Measurements from ENCODE around the gene CDC42SE1. TPM values are rescaled to one million over a fixed set of nuclear protein-coding genes. Genes with fewer than 3 reads are reported as not detected.

Gene CDC42SE1
- total and polyA plus RNA-seq, 9 of the 15 experiments (the other 6 are each of a cell fraction or from before 2014, with no cell fraction given) = 78.1 to 189 (median 114) TPM

DNA sequence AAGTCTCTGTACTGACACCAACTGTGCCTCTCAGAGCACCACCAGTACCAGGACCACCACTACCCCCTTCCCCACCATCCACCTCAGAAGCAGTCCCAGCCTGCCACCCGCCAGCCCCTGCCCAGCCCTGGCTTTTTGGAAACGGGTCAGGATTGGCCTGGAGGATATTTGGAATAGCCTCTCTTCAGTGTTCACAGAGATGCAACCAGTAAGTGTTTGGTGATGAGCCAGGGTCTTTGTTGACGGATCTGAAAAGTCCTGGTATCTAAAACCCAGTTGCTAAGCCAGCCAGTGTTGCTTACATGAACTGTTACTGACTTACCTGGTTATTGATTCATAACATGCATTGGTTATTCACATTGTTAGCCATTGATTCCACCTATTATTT lies 10.8 kb downstream of the CDC42SE1 start:
- no peak for ATAC-seq
- ChIA-PET CTCF (ENCODE audit: low intra/inter-chr PET ratio) (interaction anchor here (0.6 kb wide), 1 partner anchor 164 kb away, joined by 4 read pairs; no protein-coding TSS in a partner anchor), POLR2A (interaction anchor here (0.6 to 2.9 kb wide), 5 partner anchors 9 to 778 kb away, joined by 3 to 36 read pairs (median 7); partner anchors contain the start of genes BNIPL and MINDY1)
- in situ Hi-C loops (cut with MboI) = no loop called here
- Histone ChIP-seq H3K9me3 (replicated peaks; ENCODE audit: control insufficient read depth, insufficient read depth, low read depth, low read length) (no peaks in the 10 kb centered on the region), H4K20me1 (replicated peaks; ENCODE audit: control insufficient read depth, insufficient read depth, low read length) (no peaks in the 10 kb centered on the region), H3K4me1 (replicated peaks in 1 of 2; ENCODE audit: control insufficient read depth in 2 of 2, insufficient read depth in 2 of 2, low read length in 2 of 2) (peaks cover 18 to 22% of the 10 kb centered on the region in 2 experiments; a peak in 4 of 5 replicates), H3K79me2 (ENCODE audit: control insufficient read depth, insufficient read depth, low read length) (peaks cover 18% of the 10 kb centered on the region), H2AFZ (ENCODE audit: low read depth, low read length) (no peak overlapping the region), H3K36me3 (ENCODE audit: control insufficient read depth, insufficient read depth, low read length) (peaks cover 39% of the 10 kb centered on the region), H3K4me3 (peak overlapping the region; percentile 39), H3K27ac (ENCODE audit: extremely low read depth, low read depth, low read length) (no peak overlapping the region), H3K9ac (ENCODE audit: insufficient read depth in 1 of 2, low read depth in 2 of 2, low read length in 2 of 2) (peak overlapping the region; percentile 54 to 90; a peak in 2 of 4 replicates), H3K4me2 (ENCODE audit: insufficient read depth, low read length) (peak overlapping the region; percentile 64), H3K27me3 (ENCODE audit: control insufficient read depth in 2 of 2, insufficient read depth in 2 of 2, low read length in 2 of 2) (no peaks in the 10 kb centered on the region), H3K9me1 (ENCODE audit: control insufficient read depth, insufficient read depth, low read length) (no peaks in the 10 kb centered on the region)
- 57% methylated on average over 3 of the region's 3 CpGs for WGBS (ENCODE audit: insufficient coverage, low coverage, missing lambda C conversion rate)
- FAIRE-seq = no peak
- DNase-seq (ENCODE audit: extremely low read depth in 1 of 4, low spot score in 3 of 4) = peak in 1 of 4 experiments; percentile 43
- BruUV-seq (replicated peaks) = no TSS peak
- intact Hi-C loops (cut with micrococcal nuclease) = no loop called here
- TF ChIP-seq TFE3 (CRISPR knock-in tag; IDR thresholded peaks at IDR 0.05) (no peak), TEAD4 (IDR thresholded peaks at IDR 0.05; ENCODE audit: low read length) (no peak), TEAD4 (CRISPR knock-in tag; IDR thresholded peaks at IDR 0.05; ENCODE audit: borderline replicate concordance) (0 out of 2 replicates have a peak, but pooled peaks have one; percentile 5), TARDBP (IDR thresholded peaks at IDR 0.05) (no peak), XRCC4 (IDR thresholded peaks at IDR 0.05; ENCODE audit: extremely low read depth, insufficient read depth, insufficient read length) (no peak), RFX1 (IDR thresholded peaks at IDR 0.05) (no peak), HDAC1 (IDR thresholded peaks at IDR 0.05) (no peak), PHF21A (IDR thresholded peaks at IDR 0.05; ENCODE audit: borderline replicate concordance, low read depth) (no peak), NEUROD1 (IDR thresholded peaks at IDR 0.05; ENCODE audit: borderline replicate concordance, low read depth, low read length, partially characterized antibody) (no peak), ZBTB33 (CRISPR knock-in tag; IDR thresholded peaks at IDR 0.05) (peak; percentile 40; the same call in 1 of the 2 replicates), ZNF780A (CRISPR knock-in tag; IDR thresholded peaks at IDR 0.05) (no peak)
- TF ChIP-seq, protein P1, sequence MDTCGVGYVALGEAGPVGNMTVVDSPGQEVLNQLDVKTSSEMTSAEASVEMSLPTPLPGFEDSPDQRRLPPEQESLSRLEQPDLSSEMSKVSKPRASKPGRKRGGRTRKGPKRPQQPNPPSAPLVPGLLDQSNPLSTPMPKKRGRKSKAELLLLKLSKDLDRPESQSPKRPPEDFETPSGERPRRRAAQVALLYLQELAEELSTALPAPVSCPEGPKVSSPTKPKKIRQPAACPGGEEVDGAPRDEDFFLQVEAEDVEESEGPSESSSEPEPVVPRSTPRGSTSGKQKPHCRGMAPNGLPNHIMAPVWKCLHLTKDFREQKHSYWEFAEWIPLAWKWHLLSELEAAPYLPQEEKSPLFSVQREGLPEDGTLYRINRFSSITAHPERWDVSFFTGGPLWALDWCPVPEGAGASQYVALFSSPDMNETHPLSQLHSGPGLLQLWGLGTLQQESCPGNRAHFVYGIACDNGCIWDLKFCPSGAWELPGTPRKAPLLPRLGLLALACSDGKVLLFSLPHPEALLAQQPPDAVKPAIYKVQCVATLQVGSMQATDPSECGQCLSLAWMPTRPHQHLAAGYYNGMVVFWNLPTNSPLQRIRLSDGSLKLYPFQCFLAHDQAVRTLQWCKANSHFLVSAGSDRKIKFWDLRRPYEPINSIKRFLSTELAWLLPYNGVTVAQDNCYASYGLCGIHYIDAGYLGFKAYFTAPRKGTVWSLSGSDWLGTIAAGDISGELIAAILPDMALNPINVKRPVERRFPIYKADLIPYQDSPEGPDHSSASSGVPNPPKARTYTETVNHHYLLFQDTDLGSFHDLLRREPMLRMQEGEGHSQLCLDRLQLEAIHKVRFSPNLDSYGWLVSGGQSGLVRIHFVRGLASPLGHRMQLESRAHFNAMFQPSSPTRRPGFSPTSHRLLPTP (IDR thresholded peaks at IDR 0.05; ENCODE audit: borderline replicate concordance, extremely low read depth, insufficient read length) = no peak
- TF ChIP-seq, protein P2, sequence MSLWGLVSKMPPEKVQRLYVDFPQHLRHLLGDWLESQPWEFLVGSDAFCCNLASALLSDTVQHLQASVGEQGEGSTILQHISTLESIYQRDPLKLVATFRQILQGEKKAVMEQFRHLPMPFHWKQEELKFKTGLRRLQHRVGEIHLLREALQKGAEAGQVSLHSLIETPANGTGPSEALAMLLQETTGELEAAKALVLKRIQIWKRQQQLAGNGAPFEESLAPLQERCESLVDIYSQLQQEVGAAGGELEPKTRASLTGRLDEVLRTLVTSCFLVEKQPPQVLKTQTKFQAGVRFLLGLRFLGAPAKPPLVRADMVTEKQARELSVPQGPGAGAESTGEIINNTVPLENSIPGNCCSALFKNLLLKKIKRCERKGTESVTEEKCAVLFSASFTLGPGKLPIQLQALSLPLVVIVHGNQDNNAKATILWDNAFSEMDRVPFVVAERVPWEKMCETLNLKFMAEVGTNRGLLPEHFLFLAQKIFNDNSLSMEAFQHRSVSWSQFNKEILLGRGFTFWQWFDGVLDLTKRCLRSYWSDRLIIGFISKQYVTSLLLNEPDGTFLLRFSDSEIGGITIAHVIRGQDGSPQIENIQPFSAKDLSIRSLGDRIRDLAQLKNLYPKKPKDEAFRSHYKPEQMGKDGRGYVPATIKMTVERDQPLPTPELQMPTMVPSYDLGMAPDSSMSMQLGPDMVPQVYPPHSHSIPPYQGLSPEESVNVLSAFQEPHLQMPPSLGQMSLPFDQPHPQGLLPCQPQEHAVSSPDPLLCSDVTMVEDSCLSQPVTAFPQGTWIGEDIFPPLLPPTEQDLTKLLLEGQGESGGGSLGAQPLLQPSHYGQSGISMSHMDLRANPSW (CRISPR knock-in tag; IDR thresholded peaks at IDR 0.05) = no peak

Data from K562 (cell line).